ENCODE measurements around the gene TGM2.

- TF ChIP-seq CTCF (IDR thresholded peaks at IDR 0.05; ENCODE audit: low read depth, low read length) (no peak), EZH2phosphoT487 (IDR thresholded peaks at IDR 0.05; ENCODE audit: low read depth) (no peak)
These were observed 3.9 kb upstream of the TGM2 start for GRCh38 chr20:38168791-38169589.
